GM21737 (cell line): Measurements from ENCODE around the gene TMEM72.

Experiments
- ATAC-seq: cut with Tn5 transposase; IDR thresholded peaks from one replicate; pipeline ENCODE4 v1.9.1; 2021; ENCODE audit warnings: mild to moderate bottlenecking, moderate library complexity; ENCODE audit not compliant: unreplicated experiment

Gene TMEM72

DNA sequence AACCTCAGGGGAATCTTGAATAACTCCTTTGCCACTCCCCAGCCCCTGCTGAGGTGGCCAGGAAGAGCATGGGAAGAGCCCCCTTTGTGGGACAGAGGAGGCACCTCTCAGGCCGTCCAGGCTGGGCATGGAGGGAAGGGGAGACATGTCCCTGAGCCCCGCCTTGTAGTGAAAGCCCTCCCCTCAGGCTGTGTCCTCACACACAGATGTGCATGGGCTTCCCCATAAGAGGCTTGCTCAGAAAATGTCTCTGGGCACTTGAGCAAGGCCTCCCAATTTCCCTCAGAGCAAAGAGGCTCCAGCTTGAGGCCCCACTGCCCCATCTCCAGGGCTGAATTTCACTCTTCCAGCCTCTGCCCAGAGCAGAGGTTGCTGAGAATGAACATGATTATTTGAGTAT, 3.8 kb downstream of the TMEM72 start:
- no peak for ATAC-seq

- no peak for ATAC-seq
These were observed 5.3 kb downstream of the TMEM72 start for GRCh38 chr10:44916429-44916828.

DNA sequence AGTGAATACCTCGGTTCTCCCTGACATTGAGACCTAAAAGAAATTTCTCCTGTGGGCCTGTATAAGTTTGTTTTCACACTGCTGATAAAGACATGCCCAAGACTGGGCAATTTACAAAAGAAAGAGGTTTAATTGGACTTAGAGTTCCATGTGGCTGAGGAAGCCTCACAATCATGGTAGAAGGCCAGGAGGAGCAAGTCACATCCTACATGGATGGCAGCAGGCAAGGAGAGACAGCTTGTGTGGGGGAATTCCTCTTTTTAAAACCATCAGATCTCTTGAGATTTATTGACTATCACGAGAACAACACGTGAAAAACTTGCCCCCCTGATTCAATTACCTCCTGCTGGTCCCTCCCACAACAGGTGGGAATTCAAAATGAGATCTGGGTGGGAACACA, 6.7 kb downstream of the TMEM72 start:
- no peak for ATAC-seq

DNA sequence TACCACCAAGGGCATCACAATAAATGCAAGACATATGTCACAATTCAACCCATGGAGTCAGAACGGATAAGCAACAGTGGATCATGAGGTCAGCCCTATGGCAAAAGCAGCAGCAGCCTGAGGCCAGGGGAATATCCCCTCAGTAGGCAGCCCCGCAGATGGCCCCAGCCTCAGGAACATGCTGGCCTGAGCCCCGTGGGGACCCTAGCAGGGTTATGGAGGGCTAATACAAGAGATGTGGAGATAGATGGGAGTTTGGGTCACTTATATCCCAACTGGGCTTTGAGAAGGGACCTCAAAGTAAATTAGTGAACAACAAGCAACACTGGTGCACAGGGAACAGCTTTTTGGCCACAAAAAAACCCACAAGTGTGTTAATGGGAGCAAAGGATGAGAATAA, 9.1 kb downstream of the TMEM72 start:
- no peak for ATAC-seq

DNA sequence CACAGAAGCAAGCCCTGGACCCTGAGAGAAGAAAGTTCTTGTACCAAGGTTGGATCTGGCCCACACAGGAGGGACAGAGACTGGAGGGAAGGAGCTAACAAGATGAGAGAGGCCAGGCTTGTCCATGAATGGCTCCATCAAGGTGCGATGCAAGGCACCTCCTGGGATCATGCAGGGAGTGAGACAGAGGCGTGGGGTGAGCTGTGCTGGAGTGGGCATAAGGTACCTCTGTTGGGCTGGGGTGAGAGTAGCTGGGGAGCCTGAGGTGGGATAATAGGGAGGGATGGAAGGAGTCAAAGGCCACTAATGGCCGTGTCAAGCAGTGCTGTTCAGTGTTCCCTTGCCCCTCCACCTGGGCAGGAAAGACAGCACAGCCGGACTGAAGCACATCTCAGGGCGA, 9.9 kb downstream of the TMEM72 start:
- ATAC-seq: no peak

DNA sequence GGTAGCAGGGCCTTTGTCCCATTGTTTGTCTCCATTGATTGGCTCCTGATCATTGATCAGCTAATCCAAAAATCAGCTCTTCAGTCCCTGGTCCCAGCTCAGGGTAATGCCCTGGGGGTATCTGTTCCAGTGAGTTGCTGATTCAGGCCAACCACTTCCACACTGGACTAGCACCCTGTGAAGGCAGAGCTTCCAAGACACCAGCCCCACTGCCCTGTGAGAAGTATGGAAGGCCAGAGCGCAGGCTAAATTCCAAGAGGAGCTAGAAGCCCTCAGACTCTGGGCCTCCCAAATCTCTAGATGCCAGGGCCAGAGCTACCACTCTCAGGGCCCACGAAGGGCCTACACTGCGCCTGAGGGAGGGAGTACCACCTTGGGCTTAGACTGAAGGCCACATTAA, 10.4 kb downstream of the TMEM72 start:
- no peak for ATAC-seq

GRCh38 chr10:44922021-44922420, 10.9 kb downstream of the TMEM72 start:
- ATAC-seq: no peak

GRCh38 chr10:44922796-44923545, 11.8 kb downstream of the TMEM72 start:
- no peak for ATAC-seq

DNA sequence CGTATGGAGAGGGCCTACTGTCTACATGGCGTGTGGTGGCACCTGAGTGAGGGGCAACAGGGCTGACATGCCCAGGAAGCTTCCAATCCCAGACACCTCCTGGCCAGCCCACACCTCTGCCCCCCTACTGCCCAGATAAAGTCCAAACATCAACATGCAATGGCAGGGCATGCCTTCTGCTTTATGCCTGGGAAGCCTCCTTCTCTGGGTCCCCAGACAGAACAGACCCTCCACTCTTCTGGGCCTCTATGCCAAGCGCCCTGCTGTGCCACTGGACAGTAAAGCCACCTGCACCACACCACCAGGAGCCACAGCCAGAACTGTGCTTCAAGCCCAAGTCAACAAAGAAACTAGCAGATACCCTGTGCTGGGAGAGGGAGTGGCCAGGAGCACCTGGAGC, 12.5 kb downstream of the TMEM72 start:
- ATAC-seq: no peak

GRCh38 chr10:44924261-44925040, 13.3 kb downstream of the TMEM72 start:
- no peak for ATAC-seq

DNA sequence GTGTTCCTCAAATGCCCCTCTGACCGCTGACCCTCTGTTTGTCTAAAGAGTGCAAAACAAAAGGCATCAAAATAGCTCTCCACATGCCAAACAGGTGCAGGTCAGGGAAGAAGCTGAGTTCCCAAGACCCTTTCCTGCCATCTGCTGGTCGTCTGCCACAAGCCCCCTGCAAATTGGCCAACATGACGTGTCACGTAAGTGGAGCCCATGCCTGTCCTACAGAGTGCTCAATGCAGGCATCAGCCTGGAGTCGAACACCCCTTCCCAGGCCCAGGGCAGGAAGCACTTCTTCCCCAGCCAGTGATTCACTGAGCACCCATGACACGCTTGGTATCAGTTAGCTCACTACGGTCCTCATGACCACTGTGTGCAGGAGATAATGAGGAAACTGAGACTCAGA, 14.1 kb downstream of the TMEM72 start:
- no peak for ATAC-seq

GRCh38 chr10:44925811-44926750, 14.9 kb downstream of the TMEM72 start:
- no peak for ATAC-seq

GRCh38 chr10:44926751-44927351, 15.7 kb downstream of the TMEM72 start:
- ATAC-seq: no peak

GRCh38 chr10:44927352-44927751, 16.2 kb downstream of the TMEM72 start:
- no peak for ATAC-seq

- ATAC-seq: no peak
These were observed 17.3 kb downstream of the TMEM72 start for GRCh38 chr10:44928462-44928861.

- ATAC-seq: no peak
These were observed 18.5 kb downstream of the TMEM72 start for GRCh38 chr10:44929356-44930255.

GRCh38 chr10:44930904-44931620, 19.9 kb downstream of the TMEM72 start:
- no peak for ATAC-seq

DNA sequence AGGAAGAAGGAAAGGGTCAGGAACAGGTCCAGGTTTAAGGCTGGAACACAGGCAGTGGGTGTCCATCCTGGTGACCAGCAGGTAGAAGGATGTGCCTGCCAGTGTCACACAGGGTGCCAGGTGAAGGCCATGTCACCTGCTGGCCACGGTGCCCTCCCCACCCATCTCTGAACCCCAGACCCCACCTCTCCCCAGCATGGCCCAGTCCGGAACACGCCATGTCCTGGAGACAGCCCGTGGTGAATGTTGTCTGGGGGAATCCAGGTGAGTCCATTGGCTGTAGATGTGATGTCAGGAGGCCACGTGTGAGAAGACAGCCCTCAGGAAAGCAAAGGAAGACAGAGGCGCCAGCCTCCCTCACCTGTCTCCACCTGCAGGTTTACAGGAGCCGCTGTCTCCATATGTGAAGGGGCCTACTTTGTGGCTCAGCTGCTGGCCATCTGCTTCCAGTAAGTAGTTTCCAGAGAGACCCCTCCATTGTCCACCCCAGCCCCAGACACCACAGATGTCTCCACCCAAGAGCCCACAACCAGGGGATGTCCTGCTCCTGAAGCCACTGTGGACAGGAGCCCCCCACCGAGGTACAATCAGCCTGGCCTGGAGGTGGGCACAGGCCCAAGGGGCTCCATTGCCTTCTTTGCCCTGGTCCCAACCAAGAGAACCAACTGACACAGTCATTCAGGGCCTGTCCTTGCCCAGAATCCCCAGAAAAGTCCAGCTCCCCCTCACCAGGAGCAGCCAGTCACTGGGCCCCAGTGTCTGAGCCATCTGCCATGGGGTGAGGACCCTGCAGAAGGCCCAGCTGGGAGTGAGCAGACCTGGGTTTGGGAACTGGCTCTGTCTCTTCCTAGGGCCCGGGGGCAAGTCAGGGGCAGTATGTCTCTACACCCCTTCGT, 20.7 kb downstream of the TMEM72 start:
- no peak for ATAC-seq
